Lower lobe of right lung (tissue), 2 donors: ENCODE data around the gene PTPRN2. TPM values are rescaled to one million over a fixed set of nuclear protein-coding genes. Genes with fewer than 3 reads are reported as not detected.
"Not testable (repeated sequence)": the region's sequence is repeated elsewhere in the genome, so short reads cannot be mapped to it uniquely, and the experiment has no call there.

ENCODE experiments used
- ATAC-seq, 2 donors: fragments of 200-7000 bp; cut with Tn5 transposase; one replicate each; pipeline ENCODE4 v1.9.1; 2020 to 2022; ENCODE audit warnings: mild to moderate bottlenecking in 2 of 2, moderate library complexity in 2 of 2
- DNase-seq: peaks from one replicate; pipeline ENCODE4 v3.0.0-alpha.2; 2020
- H3K27ac ChIP-seq: fragments of 200-600 bp; one replicate; pipeline ENCODE4 v1.8.0; 2022
- H3K27me3 ChIP-seq: fragments of 200-600 bp; one replicate; pipeline ENCODE4 v1.8.0; 2022; ENCODE audit warnings: low read depth
- H3K36me3 ChIP-seq: fragments of 200-600 bp; one replicate; pipeline ENCODE4 v1.8.0; 2022; ENCODE audit warnings: mild to moderate bottlenecking
- H3K4me1 ChIP-seq: fragments of 200-600 bp; one replicate; pipeline ENCODE4 v1.8.0; 2022
- H3K4me3 ChIP-seq: fragments of 200-600 bp; one replicate; pipeline ENCODE4 v1.8.0; 2022; ENCODE audit warnings: mild to moderate bottlenecking
- H3K9me3 ChIP-seq: fragments of 200-600 bp; one replicate; pipeline ENCODE4 v1.8.0; 2022
- CTCF ChIP-seq: fragments of 200-600 bp; IDR thresholded peaks from one replicate; pipeline ENCODE4 v1.8.0; 2022; ENCODE audit warnings: antibody characterized with exemption, mild to moderate bottlenecking
- intact Hi-C: fragments of 100-400 bp; cut with DNase I; formaldehyde crosslinking; loops from one replicate; pipeline ENCODE4 v1.11.0; 2022
- total RNA-seq: library from RNA; stranded (reverse); fragmentation: NEBNext Ultra II Directional; extraction: Animal tissue kit (Norgen Biotek cat#: 25700); gene quantifications from one replicate; pipeline ENCODE4 v1.2.1, GENCODE V29; 2021
- donor health status: DM: no; HTN: yes; CAD: no; lungs with severe emphysema.

PTPRN2 gene
- total RNA-seq, 1 donor from 2014 or later, result 6.8 TPM

- Histone ChIP-seq H3K4me3 (no peak overlapping the region), H3K36me3 (no peaks in the 10 kb centered on the region), H3K9me3 (no peaks in the 10 kb centered on the region), H3K4me1 (no peaks in the 10 kb centered on the region), H3K27ac (no peak overlapping the region), H3K27me3 (peaks cover 30% of the 10 kb centered on the region)
- intact Hi-C loops, result no loop called here
- no peak for ATAC-seq
- no peak for TF ChIP-seq CTCF
- DNase-seq, result peak; percentile 24
Observed at GRCh38 chr7:157700231-157701005, 887.2 kb downstream of the PTPRN2 start.

GRCh38 chr7:157699357-157700013 is 888.1 kb downstream of the PTPRN2 start:
- H3K4me1 ChIP-seq, result no peaks in the 10 kb centered on the region
- no peak overlapping the region for H3K27ac ChIP-seq
- H3K4me3 ChIP-seq, result no peak overlapping the region
- H3K36me3 ChIP-seq, result no peaks in the 10 kb centered on the region
- ATAC-seq (no peak), DNase-seq (peak; percentile 10)
- H3K27me3 ChIP-seq, result peaks cover 30% of the 10 kb centered on the region
- TF ChIP-seq CTCF, result no peak
- intact Hi-C loops, result no loop called here
- no peaks in the 10 kb centered on the region for H3K9me3 ChIP-seq

GRCh38 chr7:157697287-157697686 is 890.3 kb downstream of the PTPRN2 start:
- intact Hi-C loops, H3K27ac ChIP-seq, H3K4me3 ChIP-seq, DNase-seq, ATAC-seq, H3K9me3 ChIP-seq, H3K36me3 ChIP-seq, H3K4me1 ChIP-seq: not testable (repeated sequence)
- peaks cover 45% of the 10 kb centered on the region for H3K27me3 ChIP-seq

- H3K4me1 ChIP-seq, H3K4me3 ChIP-seq, DNase-seq, H3K36me3 ChIP-seq, intact Hi-C loops, H3K27ac ChIP-seq, ATAC-seq, H3K9me3 ChIP-seq: not testable (repeated sequence)
- peaks cover 53% of the 10 kb centered on the region for H3K27me3 ChIP-seq
Observed at GRCh38 chr7:157695609-157696008, 892.0 kb downstream of the PTPRN2 start.

- intact Hi-C loops, result no loop called here
- Histone ChIP-seq H3K4me3 (no peak overlapping the region), H3K4me1 (peaks cover 11% of the 10 kb centered on the region), H3K9me3 (no peaks in the 10 kb centered on the region), H3K27ac (no peak overlapping the region), H3K27me3 (peaks cover 53% of the 10 kb centered on the region), H3K36me3 (no peaks in the 10 kb centered on the region)
- ATAC-seq, result no peak
- no peak for TF ChIP-seq CTCF
- no peak for DNase-seq
Observed at GRCh38 chr7:157694376-157694665, 893.3 kb downstream of the PTPRN2 start.

GRCh38 chr7:157693521-157694375 is 893.9 kb downstream of the PTPRN2 start:
- Histone ChIP-seq H3K36me3 (no peaks in the 10 kb centered on the region), H3K27me3 (peaks cover 57% of the 10 kb centered on the region), H3K27ac (no peak overlapping the region), H3K4me1 (peaks cover 11% of the 10 kb centered on the region), H3K4me3 (no peak overlapping the region), H3K9me3 (no peaks in the 10 kb centered on the region)
- no peak for DNase-seq
- TF ChIP-seq CTCF, result no peak
- ATAC-seq, result no peak
- intact Hi-C loops, result no loop called here
